Esophagus squamous epithelium (tissue), 4 donors: ENCODE data around the gene ZNF516.

Experiments used
- POLR2A ChIP-seq, 4 donors: fragments of 450-650 bp; IDR thresholded peaks; one replicate each; pipeline ENCODE4 v1.6.1; 2017; ENCODE audit warnings: antibody characterized with exemption in 4 of 4, mild to moderate bottlenecking in 4 of 4, moderate library complexity in 3 of 4
- TF ChIP-seq, protein P1 (sequence below), 6 experiments: fragments of 450-650 bp in 4 of 6; fragments of 200-600 bp in 2 of 6; sonication (generic) in 2 of 6; IDR thresholded peaks; one replicate each; pipeline ENCODE4 v1.5.1; 2016 to 2019; ENCODE audit warnings: antibody characterized with exemption in 6 of 6, mild to moderate bottlenecking in 4 of 6, moderate library complexity in 4 of 6

DNA sequence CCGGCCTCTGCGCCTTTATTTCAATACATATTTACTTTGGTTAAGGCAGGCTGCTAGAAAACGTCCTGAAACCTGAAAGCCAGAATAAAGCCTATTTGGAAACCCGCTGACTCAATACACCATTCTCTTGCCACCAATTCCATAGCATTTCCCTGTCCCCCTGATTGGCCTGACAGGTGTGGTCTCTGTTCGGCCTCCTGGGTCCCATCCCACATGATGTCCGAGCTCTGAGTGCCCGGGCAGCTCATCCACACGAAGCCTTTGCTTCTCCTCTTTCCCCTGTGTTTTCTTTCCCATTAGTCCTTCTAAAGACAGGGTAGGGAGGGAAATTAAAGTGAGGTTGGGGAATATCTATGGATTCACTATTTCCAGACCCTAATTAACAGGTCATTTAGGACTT is 42.6 kb upstream of the ZNF516 start:
- TF ChIP-seq, protein P1, sequence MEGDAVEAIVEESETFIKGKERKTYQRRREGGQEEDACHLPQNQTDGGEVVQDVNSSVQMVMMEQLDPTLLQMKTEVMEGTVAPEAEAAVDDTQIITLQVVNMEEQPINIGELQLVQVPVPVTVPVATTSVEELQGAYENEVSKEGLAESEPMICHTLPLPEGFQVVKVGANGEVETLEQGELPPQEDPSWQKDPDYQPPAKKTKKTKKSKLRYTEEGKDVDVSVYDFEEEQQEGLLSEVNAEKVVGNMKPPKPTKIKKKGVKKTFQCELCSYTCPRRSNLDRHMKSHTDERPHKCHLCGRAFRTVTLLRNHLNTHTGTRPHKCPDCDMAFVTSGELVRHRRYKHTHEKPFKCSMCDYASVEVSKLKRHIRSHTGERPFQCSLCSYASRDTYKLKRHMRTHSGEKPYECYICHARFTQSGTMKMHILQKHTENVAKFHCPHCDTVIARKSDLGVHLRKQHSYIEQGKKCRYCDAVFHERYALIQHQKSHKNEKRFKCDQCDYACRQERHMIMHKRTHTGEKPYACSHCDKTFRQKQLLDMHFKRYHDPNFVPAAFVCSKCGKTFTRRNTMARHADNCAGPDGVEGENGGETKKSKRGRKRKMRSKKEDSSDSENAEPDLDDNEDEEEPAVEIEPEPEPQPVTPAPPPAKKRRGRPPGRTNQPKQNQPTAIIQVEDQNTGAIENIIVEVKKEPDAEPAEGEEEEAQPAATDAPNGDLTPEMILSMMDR (IDR thresholded peaks at IDR 0.05), result no peak
- no peak for TF ChIP-seq POLR2A (IDR thresholded peaks at IDR 0.05)
